ENCODE results near the gene LTO1.

DNA sequence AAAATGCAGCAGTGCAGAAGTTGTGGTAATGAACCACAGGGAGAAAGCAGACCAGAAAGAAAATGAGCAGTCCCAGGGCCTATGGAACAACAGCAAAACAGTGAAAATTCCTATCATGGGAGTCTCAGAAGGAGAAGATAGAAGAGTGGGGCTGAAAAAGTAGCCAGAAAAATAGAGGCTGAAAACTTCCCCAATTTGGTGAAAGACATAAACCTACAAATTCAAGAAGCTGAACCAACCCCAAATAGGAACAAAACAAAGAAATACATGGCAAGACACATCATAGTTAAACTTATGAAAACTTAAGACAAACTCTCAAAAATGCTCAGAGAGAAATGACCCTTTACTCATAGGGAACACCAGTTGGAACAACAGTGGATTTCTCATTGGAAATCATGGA is 17.3 kb upstream of the LTO1 start:
- no peak for TF ChIP-seq CTCF (IDR thresholded peaks at IDR 0.05 in 8 of 11, conservative IDR thresholded peaks at IDR 0.05 in 3 of 11)
- no peak for TF ChIP-seq POLR2AphosphoS5 (IDR thresholded peaks at IDR 0.05)
- TF ChIP-seq POLR2A (IDR thresholded peaks at IDR 0.05): no peak

All from spleen (tissue), 7 donors.